Neural cell (in vitro differentiated cells): ENCODE measurements around the gene KIAA0586.

Experiments used
- EZH2 ChIP-seq: fragments of 200-600, 300-800 bp; shearing (Covaris generic), sonication (generic); IDR thresholded peaks from 2 replicates; pipeline ENCODE4 v1.6.1; 2014; ENCODE audit warnings: antibody characterized with exemption, low read length, borderline replicate concordance, mild to moderate bottlenecking; ENCODE audit not compliant: insufficient read depth, poor library complexity, severe bottlenecking
- MXI1 ChIP-seq: fragments of 450-650 bp; conservative IDR thresholded peaks from 2 replicates; pipeline ENCODE4 v1.6.1; 2014; ENCODE audit warnings: antibody characterized with exemption, mild to moderate bottlenecking; ENCODE audit not compliant: poor library complexity, severe bottlenecking
- SMC3 ChIP-seq: fragments of 450-650 bp; conservative IDR thresholded peaks from 2 replicates; pipeline ENCODE4 v1.6.1; 2014; ENCODE audit warnings: antibody characterized with exemption, mild to moderate bottlenecking, moderate library complexity; ENCODE audit not compliant: poor library complexity
- TAF1 ChIP-seq: IDR thresholded peaks from 2 replicates; pipeline ENCODE4 v1.6.1; 2012; ENCODE audit warnings: low read depth
- TF ChIP-seq, protein P1 (sequence below): fragments of 450-650 bp; IDR thresholded peaks from 2 replicates; pipeline ENCODE4 v1.5.1; 2014; ENCODE audit warnings: antibody characterized with exemption, mild to moderate bottlenecking, moderate library complexity; ENCODE audit not compliant: poor library complexity, severe bottlenecking
- TF ChIP-seq, protein P2 (sequence below): IDR thresholded peaks from 2 replicates; pipeline ENCODE4 v1.6.1; 2012; ENCODE audit warnings: borderline replicate concordance

DNA sequence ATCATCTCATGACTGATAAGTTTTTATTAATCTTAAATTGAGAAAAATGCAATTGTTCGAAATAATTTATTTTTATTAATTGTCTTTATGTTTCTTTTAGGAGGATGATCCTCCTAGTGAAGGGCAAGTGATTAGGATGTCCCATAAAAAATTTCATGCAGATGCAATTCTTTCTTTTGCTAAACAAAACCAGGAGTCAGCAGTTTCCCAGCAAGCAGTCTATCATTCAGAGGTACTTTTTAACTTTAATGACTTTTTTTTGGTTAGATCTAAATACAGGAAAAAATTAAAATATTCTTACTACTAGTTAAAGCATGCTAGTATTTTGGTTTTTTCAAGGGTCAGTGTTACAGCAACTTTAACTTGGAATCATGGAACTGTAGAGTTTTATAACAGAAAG lies 64.5 kb downstream of the KIAA0586 start:
- TF ChIP-seq, protein P1, sequence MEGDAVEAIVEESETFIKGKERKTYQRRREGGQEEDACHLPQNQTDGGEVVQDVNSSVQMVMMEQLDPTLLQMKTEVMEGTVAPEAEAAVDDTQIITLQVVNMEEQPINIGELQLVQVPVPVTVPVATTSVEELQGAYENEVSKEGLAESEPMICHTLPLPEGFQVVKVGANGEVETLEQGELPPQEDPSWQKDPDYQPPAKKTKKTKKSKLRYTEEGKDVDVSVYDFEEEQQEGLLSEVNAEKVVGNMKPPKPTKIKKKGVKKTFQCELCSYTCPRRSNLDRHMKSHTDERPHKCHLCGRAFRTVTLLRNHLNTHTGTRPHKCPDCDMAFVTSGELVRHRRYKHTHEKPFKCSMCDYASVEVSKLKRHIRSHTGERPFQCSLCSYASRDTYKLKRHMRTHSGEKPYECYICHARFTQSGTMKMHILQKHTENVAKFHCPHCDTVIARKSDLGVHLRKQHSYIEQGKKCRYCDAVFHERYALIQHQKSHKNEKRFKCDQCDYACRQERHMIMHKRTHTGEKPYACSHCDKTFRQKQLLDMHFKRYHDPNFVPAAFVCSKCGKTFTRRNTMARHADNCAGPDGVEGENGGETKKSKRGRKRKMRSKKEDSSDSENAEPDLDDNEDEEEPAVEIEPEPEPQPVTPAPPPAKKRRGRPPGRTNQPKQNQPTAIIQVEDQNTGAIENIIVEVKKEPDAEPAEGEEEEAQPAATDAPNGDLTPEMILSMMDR, result no peak
- TF ChIP-seq TAF1 (no peak), SMC3 (no peak), EZH2 (no peak), MXI1 (no peak)
- TF ChIP-seq, protein P2, sequence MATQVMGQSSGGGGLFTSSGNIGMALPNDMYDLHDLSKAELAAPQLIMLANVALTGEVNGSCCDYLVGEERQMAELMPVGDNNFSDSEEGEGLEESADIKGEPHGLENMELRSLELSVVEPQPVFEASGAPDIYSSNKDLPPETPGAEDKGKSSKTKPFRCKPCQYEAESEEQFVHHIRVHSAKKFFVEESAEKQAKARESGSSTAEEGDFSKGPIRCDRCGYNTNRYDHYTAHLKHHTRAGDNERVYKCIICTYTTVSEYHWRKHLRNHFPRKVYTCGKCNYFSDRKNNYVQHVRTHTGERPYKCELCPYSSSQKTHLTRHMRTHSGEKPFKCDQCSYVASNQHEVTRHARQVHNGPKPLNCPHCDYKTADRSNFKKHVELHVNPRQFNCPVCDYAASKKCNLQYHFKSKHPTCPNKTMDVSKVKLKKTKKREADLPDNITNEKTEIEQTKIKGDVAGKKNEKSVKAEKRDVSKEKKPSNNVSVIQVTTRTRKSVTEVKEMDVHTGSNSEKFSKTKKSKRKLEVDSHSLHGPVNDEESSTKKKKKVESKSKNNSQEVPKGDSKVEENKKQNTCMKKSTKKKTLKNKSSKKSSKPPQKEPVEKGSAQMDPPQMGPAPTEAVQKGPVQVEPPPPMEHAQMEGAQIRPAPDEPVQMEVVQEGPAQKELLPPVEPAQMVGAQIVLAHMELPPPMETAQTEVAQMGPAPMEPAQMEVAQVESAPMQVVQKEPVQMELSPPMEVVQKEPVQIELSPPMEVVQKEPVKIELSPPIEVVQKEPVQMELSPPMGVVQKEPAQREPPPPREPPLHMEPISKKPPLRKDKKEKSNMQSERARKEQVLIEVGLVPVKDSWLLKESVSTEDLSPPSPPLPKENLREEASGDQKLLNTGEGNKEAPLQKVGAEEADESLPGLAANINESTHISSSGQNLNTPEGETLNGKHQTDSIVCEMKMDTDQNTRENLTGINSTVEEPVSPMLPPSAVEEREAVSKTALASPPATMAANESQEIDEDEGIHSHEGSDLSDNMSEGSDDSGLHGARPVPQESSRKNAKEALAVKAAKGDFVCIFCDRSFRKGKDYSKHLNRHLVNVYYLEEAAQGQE, result no peak
